HepG2 (cell line): Measurements from ENCODE around the gene C20orf204. TPM values are rescaled to one million over a fixed set of nuclear protein-coding genes. Genes with fewer than 3 reads are reported as not detected.

Experiments used
- HOXD1 ChIP-seq: sonication (generic); formaldehyde crosslinking; IDR thresholded peaks from 2 replicates; pipeline ENCODE4 v1.5.0; 2020; ENCODE audit warnings: missing genetic modification reagents
- MLLT10 ChIP-seq: sonication (generic); formaldehyde crosslinking; IDR thresholded peaks from 2 replicates; pipeline ENCODE4 v1.4.0; 2020; ENCODE audit warnings: missing genetic modification reagents
- ZBTB4 ChIP-seq: sonication (generic); formaldehyde crosslinking; IDR thresholded peaks from 2 replicates; pipeline ENCODE4 v1.4.0; 2020; ENCODE audit warnings: missing genetic modification reagents, mild to moderate bottlenecking, borderline replicate concordance
- ZNF547 ChIP-seq: sonication (generic); formaldehyde crosslinking; IDR thresholded peaks from 2 replicates; pipeline ENCODE4 v1.5.1; 2020; ENCODE audit warnings: mild to moderate bottlenecking, missing genetic modification reagents
- ZNF572 ChIP-seq: sonication (generic); formaldehyde crosslinking; IDR thresholded peaks from 2 replicates; pipeline ENCODE4 v1.5.1; 2020; ENCODE audit warnings: mild to moderate bottlenecking, missing genetic modification reagents
- polyA plus RNA-seq, 8 experiments: library from polyadenylated mRNA; depleted of rRNA in 3 of 8; stranded (reverse) in 7 of 8; unstranded in 1 of 8; fragments of >200 nt; fragmentation: Illumina TruSeq in 4 of 8; extraction: Trizol in 4 of 8; gene quantifications; 2 replicates each; pipeline versions ENCODE4 v1.2.1 to v1.2.3, GENCODE V29; 2011 to 2016; ENCODE audit warnings: low read depth in 4 of 8, missing spikeins in 1 of 8, mixed read lengths in 1 of 8; ENCODE audit not compliant: insufficient read depth in 1 of 8
- total RNA-seq, 5 experiments: library from RNA; depleted of rRNA; stranded (reverse); fragments of >200 nt; fragmentation: Illumina TruSeq; extraction: Trizol; gene quantifications; 2 replicates each; pipeline ENCODE4 v1.2.3, GENCODE V29; 2016; ENCODE audit warnings: low read depth in 1 of 5
- TF ChIP-seq, protein P1 (sequence below): sonication (generic); formaldehyde crosslinking; IDR thresholded peaks from 2 replicates; pipeline ENCODE4 v1.4.0; 2020; ENCODE audit warnings: mild to moderate bottlenecking, missing genetic modification reagents
- TF ChIP-seq, protein P2 (sequence below): sonication (generic); formaldehyde crosslinking; IDR thresholded peaks from 2 replicates; pipeline ENCODE4 v1.5.1; 2020; ENCODE audit warnings: mild to moderate bottlenecking, missing genetic modification reagents, moderate library complexity

The C20orf204 gene
- total and polyA plus RNA-seq, 2 of the 13 experiments (the other 11 are each of a cell fraction or from before 2014, with no cell fraction given), result 22.1 to 80.0 TPM

- TF ChIP-seq ZBTB4, result 0 out of 2 replicates have a peak, but pooled peaks have one; percentile 37
- TF ChIP-seq, protein P1, sequence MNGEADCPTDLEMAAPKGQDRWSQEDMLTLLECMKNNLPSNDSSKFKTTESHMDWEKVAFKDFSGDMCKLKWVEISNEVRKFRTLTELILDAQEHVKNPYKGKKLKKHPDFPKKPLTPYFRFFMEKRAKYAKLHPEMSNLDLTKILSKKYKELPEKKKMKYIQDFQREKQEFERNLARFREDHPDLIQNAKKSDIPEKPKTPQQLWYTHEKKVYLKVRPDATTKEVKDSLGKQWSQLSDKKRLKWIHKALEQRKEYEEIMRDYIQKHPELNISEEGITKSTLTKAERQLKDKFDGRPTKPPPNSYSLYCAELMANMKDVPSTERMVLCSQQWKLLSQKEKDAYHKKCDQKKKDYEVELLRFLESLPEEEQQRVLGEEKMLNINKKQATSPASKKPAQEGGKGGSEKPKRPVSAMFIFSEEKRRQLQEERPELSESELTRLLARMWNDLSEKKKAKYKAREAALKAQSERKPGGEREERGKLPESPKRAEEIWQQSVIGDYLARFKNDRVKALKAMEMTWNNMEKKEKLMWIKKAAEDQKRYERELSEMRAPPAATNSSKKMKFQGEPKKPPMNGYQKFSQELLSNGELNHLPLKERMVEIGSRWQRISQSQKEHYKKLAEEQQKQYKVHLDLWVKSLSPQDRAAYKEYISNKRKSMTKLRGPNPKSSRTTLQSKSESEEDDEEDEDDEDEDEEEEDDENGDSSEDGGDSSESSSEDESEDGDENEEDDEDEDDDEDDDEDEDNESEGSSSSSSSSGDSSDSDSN, result peak; percentile 17
- TF ChIP-seq MLLT10 (CRISPR knock-in tag), result no peak
- 0 out of 2 replicates have a peak, but pooled peaks have one; percentile 2 for TF ChIP-seq ZNF547 (CRISPR knock-in tag)
- 0 out of 2 replicates have a peak, but pooled peaks have one; percentile 2 for TF ChIP-seq ZNF572 (CRISPR knock-in tag)
- TF ChIP-seq, protein P2, sequence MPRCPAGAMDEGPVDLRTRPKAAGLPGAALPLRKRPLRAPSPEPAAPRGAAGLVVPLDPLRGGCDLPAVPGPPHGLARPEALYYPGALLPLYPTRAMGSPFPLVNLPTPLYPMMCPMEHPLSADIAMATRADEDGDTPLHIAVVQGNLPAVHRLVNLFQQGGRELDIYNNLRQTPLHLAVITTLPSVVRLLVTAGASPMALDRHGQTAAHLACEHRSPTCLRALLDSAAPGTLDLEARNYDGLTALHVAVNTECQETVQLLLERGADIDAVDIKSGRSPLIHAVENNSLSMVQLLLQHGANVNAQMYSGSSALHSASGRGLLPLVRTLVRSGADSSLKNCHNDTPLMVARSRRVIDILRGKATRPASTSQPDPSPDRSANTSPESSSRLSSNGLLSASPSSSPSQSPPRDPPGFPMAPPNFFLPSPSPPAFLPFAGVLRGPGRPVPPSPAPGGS (CRISPR knock-in tag), result peak; percentile 15; the same call in 1 of the 2 replicates
- TF ChIP-seq HOXD1 (CRISPR knock-in tag), result 0 out of 2 replicates have a peak, but pooled peaks have one; percentile 18
These were observed 33.2 kb downstream of the C20orf204 start (continued) for GRCh38 chr20:64069209-64069613.
